ENCODE measurements around the gene PRKCA.

The PRKCA gene

GRCh38 chr17:66813296-66813695 lies 510.9 kb downstream of the PRKCA start:
- H3K4me3 ChIP-seq = no peak overlapping the region
- TF ChIP-seq CTCF (IDR thresholded peaks at IDR 0.05) = no peak
- DNase-seq (ENCODE audit: low spot score) = no peak
- H3K27ac ChIP-seq = no peak overlapping the region

GRCh38 chr17:66814026-66814425 lies 511.6 kb downstream of the PRKCA start:
- Histone ChIP-seq H3K4me3 (no peak overlapping the region), H3K27ac (no peak overlapping the region)
- no peak for TF ChIP-seq CTCF (IDR thresholded peaks at IDR 0.05)
- no peak for DNase-seq (ENCODE audit: low spot score)

GRCh38 chr17:66814570-66814969 lies 512.2 kb downstream of the PRKCA start:
- Histone ChIP-seq H3K27ac (no peak overlapping the region), H3K4me3 (no peak overlapping the region)
- no peak for TF ChIP-seq CTCF (IDR thresholded peaks at IDR 0.05)
- DNase-seq (ENCODE audit: low spot score) = no peak

GRCh38 chr17:66817750-66818149 lies 515.3 kb downstream of the PRKCA start:
- H3K27ac ChIP-seq = no peak overlapping the region
- no peak overlapping the region for H3K4me3 ChIP-seq
- DNase-seq (ENCODE audit: low spot score) = no peak
- TF ChIP-seq CTCF (IDR thresholded peaks at IDR 0.05) = no peak

GRCh38 chr17:66819466-66819865 lies 517.1 kb downstream of the PRKCA start:
- no peak for DNase-seq (ENCODE audit: low spot score)
- no peak for TF ChIP-seq CTCF (IDR thresholded peaks at IDR 0.05)
- no peak overlapping the region for H3K4me3 ChIP-seq
- no peak overlapping the region for H3K27ac ChIP-seq

- no peak for DNase-seq (ENCODE audit: low spot score)
- Histone ChIP-seq H3K27ac (no peak overlapping the region), H3K4me3 (no peak overlapping the region)
- no peak for TF ChIP-seq CTCF (IDR thresholded peaks at IDR 0.05)
Observed at GRCh38 chr17:66822009-66822408, 519.6 kb downstream of the PRKCA start.

- DNase-seq (ENCODE audit: low spot score) = no peak
- no peak for TF ChIP-seq CTCF (IDR thresholded peaks at IDR 0.05)
- Histone ChIP-seq H3K27ac (no peak overlapping the region), H3K4me3 (no peak overlapping the region)
Observed at GRCh38 chr17:66826856-66827255, 524.4 kb downstream of the PRKCA start.
